ENCODE measurements around the gene FAM53B. TPM values are rescaled to one million over a fixed set of nuclear protein-coding genes. Genes with fewer than 3 reads are reported as not detected.
"Not testable (repeated sequence)": the region's sequence is repeated elsewhere in the genome, so short reads cannot be mapped to it uniquely, and the experiment has no call there.

FAM53B gene
- total RNA-seq, 1 experiment from 2014 or later: 14.9 TPM

GRCh38 chr10:124748166-124748565, 4.0 kb upstream of the FAM53B start:
- Mint-ChIP-seq H3K27me3 (ENCODE audit: insufficient read depth, unreplicated experiment) (no peaks in the 10 kb centered on the region), H3K27ac (ENCODE audit: low read depth, unreplicated experiment) (no peak overlapping the region), H3K9me3 (ENCODE audit: unreplicated experiment) (no peaks in the 10 kb centered on the region), H3K36me3 (ENCODE audit: insufficient read depth, unreplicated experiment) (peaks cover 44% of the 10 kb centered on the region), H3K4me1 (ENCODE audit: insufficient read depth, unreplicated experiment) (peaks cover 11% of the 10 kb centered on the region), H3K4me3 (ENCODE audit: unreplicated experiment) (no peak overlapping the region)
- no TSS peak for BruUV-seq (replicated peaks)
- intact Hi-C loops (cut with micrococcal nuclease): no loop called here
- ChIA-PET POLR2A (interaction anchor here (0.7 to 2.2 kb wide), 6 partner anchors 11 to 111 kb away, joined by 3 to 12 read pairs (median 3); partner anchors contain the start of gene ABRAXAS2), CTCF (interaction anchor here (0.6 to 5.8 kb wide), 9 partner anchors 9 to 1718 kb away, joined by 3 to 42 read pairs (median 5); no protein-coding TSS in a partner anchor)
- DNase-seq (ENCODE audit: unreplicated experiment): no peak
- TF ChIP-seq CTCF (IDR thresholded peaks at IDR 0.05; ENCODE audit: unreplicated experiment): no peak

- H3K4me1 Mint-ChIP-seq (ENCODE audit: insufficient read depth, unreplicated experiment): peaks cover 11% of the 10 kb centered on the region
- no peak for DNase-seq (ENCODE audit: unreplicated experiment)
- H3K27me3 Mint-ChIP-seq (ENCODE audit: insufficient read depth, unreplicated experiment): no peaks in the 10 kb centered on the region
- no peak overlapping the region for H3K27ac Mint-ChIP-seq (ENCODE audit: low read depth, unreplicated experiment)
- H3K36me3 Mint-ChIP-seq (ENCODE audit: insufficient read depth, unreplicated experiment): peaks cover 42% of the 10 kb centered on the region
- BruUV-seq (replicated peaks): no TSS peak
- POLR2A ChIA-PET: interaction anchor here (0.7 to 3.5 kb wide), 9 partner anchors 11 to 330 kb away, joined by 3 to 23 read pairs (median 4); partner anchors contain the start of genes ABRAXAS2 and EEF1AKMT2
- CTCF ChIA-PET: interaction anchor here (0.6 to 5.8 kb wide), 10 partner anchors 9 to 1718 kb away, joined by 3 to 42 read pairs (median 4); no protein-coding TSS in a partner anchor
- no peaks in the 10 kb centered on the region for H3K9me3 Mint-ChIP-seq (ENCODE audit: unreplicated experiment)
- intact Hi-C loops (cut with micrococcal nuclease): no loop called here
- H3K4me3 Mint-ChIP-seq (ENCODE audit: unreplicated experiment): no peak overlapping the region
- no peak for TF ChIP-seq CTCF (IDR thresholded peaks at IDR 0.05; ENCODE audit: unreplicated experiment)
These were observed 3.6 kb upstream of the FAM53B start for GRCh38 chr10:124747745-124748144.

GRCh38 chr10:124746992-124747391, 2.8 kb upstream of the FAM53B start:
- Mint-ChIP-seq H3K4me3 (ENCODE audit: unreplicated experiment) (no peak overlapping the region), H3K9me3 (ENCODE audit: unreplicated experiment) (no peaks in the 10 kb centered on the region), H3K27ac (ENCODE audit: low read depth, unreplicated experiment) (no peak overlapping the region), H3K4me1 (ENCODE audit: insufficient read depth, unreplicated experiment) (peaks cover 11% of the 10 kb centered on the region), H3K36me3 (ENCODE audit: insufficient read depth, unreplicated experiment) (peaks cover 38% of the 10 kb centered on the region), H3K27me3 (ENCODE audit: insufficient read depth, unreplicated experiment) (no peaks in the 10 kb centered on the region)
- ChIA-PET POLR2A (interaction anchor here (0.7 to 3.5 kb wide), 7 partner anchors 9 to 698 kb away, joined by 3 to 23 read pairs (median 5); partner anchors contain the start of genes ABRAXAS2 and EEF1AKMT2), CTCF (interaction anchor here (0.7 to 5.8 kb wide), 11 partner anchors 10 to 217 kb away, joined by 3 to 42 read pairs (median 5); no protein-coding TSS in a partner anchor)
- DNase-seq (ENCODE audit: unreplicated experiment): no peak
- intact Hi-C loops (cut with micrococcal nuclease): no loop called here
- no peak for TF ChIP-seq CTCF (IDR thresholded peaks at IDR 0.05; ENCODE audit: unreplicated experiment)
- BruUV-seq (replicated peaks): no TSS peak

GRCh38 chr10:124746447-124746846, 2.3 kb upstream of the FAM53B start:
- CTCF ChIA-PET: interaction anchor here (0.7 to 5.8 kb wide), 10 partner anchors 10 to 342 kb away, joined by 3 to 42 read pairs (median 6); no protein-coding TSS in a partner anchor
- H3K27me3 Mint-ChIP-seq (ENCODE audit: insufficient read depth, unreplicated experiment); DNase-seq (ENCODE audit: unreplicated experiment); H3K4me3 Mint-ChIP-seq (ENCODE audit: unreplicated experiment); H3K9me3 Mint-ChIP-seq (ENCODE audit: unreplicated experiment); intact Hi-C loops (cut with micrococcal nuclease); H3K27ac Mint-ChIP-seq (ENCODE audit: low read depth, unreplicated experiment); BruUV-seq (replicated peaks): not testable (repeated sequence)
- Mint-ChIP-seq H3K4me1 (ENCODE audit: insufficient read depth, unreplicated experiment) (peaks cover 15% of the 10 kb centered on the region), H3K36me3 (ENCODE audit: insufficient read depth, unreplicated experiment) (peaks cover 36% of the 10 kb centered on the region)
- POLR2A ChIA-PET: interaction anchor here (0.7 to 3.5 kb wide), 8 partner anchors 9 to 697 kb away, joined by 3 to 23 read pairs (median 5); partner anchors contain the start of genes ABRAXAS2 and EEF1AKMT2

All from MCF 10A (cell line).